WTC11 (cell line): ENCODE results near the gene ZDHHC22. TPM values are rescaled to one million over a fixed set of nuclear protein-coding genes. Genes with fewer than 3 reads are reported as not detected.

Source experiments
- ATAC-seq: fragments of 200-7000 bp; cut with Tn5 transposase; 2 replicates; pipeline ENCODE4 v1.10.0; 2021; ENCODE audit warnings: mild to moderate bottlenecking, moderate library complexity
- CTCF ChIA-PET: fragments of 300-600 bp; sonication (Branson Sonifier 250); formaldehyde crosslinking; loops from one replicate; lab custom pipeline; 2021; ENCODE audit warnings: antibody characterized with exemption; lab: Charles Lee
- POLR2A ChIA-PET: fragments of 350-600 bp; sonication (Branson Sonifier 250); formaldehyde crosslinking; loops from one replicate; lab custom pipeline; 2021; ENCODE audit warnings: antibody characterized with exemption; lab: Charles Lee
- DNase-seq: peaks from one replicate; pipeline ENCODE4 v3.0.0; 2021; ENCODE audit warnings: low spot score
- H3K27ac Mint-ChIP-seq: 2 replicates; pipeline ENCODE4 v1.8.0; 2021; ENCODE audit warnings: mixed read lengths
- H3K27me3 Mint-ChIP-seq: 2 replicates; pipeline ENCODE4 v1.8.0; 2021; ENCODE audit warnings: low read depth, mild to moderate bottlenecking, moderate library complexity, mixed read lengths
- H3K36me3 Mint-ChIP-seq: 2 replicates; pipeline ENCODE4 v1.8.0; 2021; ENCODE audit warnings: mixed read lengths
- H3K4me1 Mint-ChIP-seq: 2 replicates; pipeline ENCODE4 v1.8.0; 2022; ENCODE audit warnings: mixed read lengths
- H3K4me3 Mint-ChIP-seq: 2 replicates; pipeline ENCODE4 v1.8.0; 2021; ENCODE audit warnings: mild to moderate bottlenecking, moderate library complexity, mixed read lengths
- H3K9me3 Mint-ChIP-seq: 2 replicates; pipeline ENCODE4 v1.8.0; 2021; ENCODE audit warnings: mixed read lengths
- AR ChIP-seq: fragments of 250-450 bp; sonication (Bioruptor Pico); IDR thresholded peaks from 2 replicates; pipeline ENCODE4 v1.9.0; 2021; ENCODE audit warnings: mild to moderate bottlenecking
- E2F1 ChIP-seq: sonication (generic); formaldehyde crosslinking; IDR thresholded peaks from 2 replicates; pipeline ENCODE4 v1.8.0; 2022; ENCODE audit warnings: mild to moderate bottlenecking, missing genetic modification reagents
- ELF4 ChIP-seq: sonication (generic); formaldehyde crosslinking; IDR thresholded peaks from 2 replicates; pipeline ENCODE4 v1.8.1; 2022; ENCODE audit warnings: low read depth, mild to moderate bottlenecking, moderate library complexity, missing genetic modification reagents
- ERG ChIP-seq: fragments of 250-450 bp; sonication (Bioruptor Pico); IDR thresholded peaks from 2 replicates; pipeline ENCODE4 v1.8.0; 2021; ENCODE audit warnings: mild to moderate bottlenecking
- FOXP1 ChIP-seq: sonication (generic); formaldehyde crosslinking; IDR thresholded peaks from 2 replicates; pipeline ENCODE4 v1.8.0; 2022; ENCODE audit warnings: missing genetic modification reagents, mild to moderate bottlenecking, moderate library complexity, borderline replicate concordance
- GTF2I ChIP-seq: fragments of 250-450 bp; sonication (Bioruptor Pico); conservative IDR thresholded peaks from 2 replicates; pipeline ENCODE4 v1.4.0; 2021; ENCODE audit warnings: mild to moderate bottlenecking
- JUN ChIP-seq: sonication (generic); formaldehyde crosslinking; IDR thresholded peaks from 2 replicates; pipeline ENCODE4 v1.8.0; 2023; ENCODE audit warnings: mild to moderate bottlenecking, missing genetic modification reagents
- NR2C2 ChIP-seq: sonication (generic); formaldehyde crosslinking; IDR thresholded peaks from 2 replicates; pipeline ENCODE4 v1.8.0; 2022; ENCODE audit warnings: mild to moderate bottlenecking, missing genetic modification reagents
- PRDM15 ChIP-seq: sonication (generic); formaldehyde crosslinking; IDR thresholded peaks from 2 replicates; pipeline ENCODE4 v1.8.0; 2022; ENCODE audit warnings: missing genetic modification reagents
- TEAD1 ChIP-seq: sonication (generic); formaldehyde crosslinking; IDR thresholded peaks from 2 replicates; pipeline ENCODE4 v1.8.0; 2022; ENCODE audit warnings: mild to moderate bottlenecking, missing genetic modification reagents
- USF2 ChIP-seq: sonication (generic); formaldehyde crosslinking; IDR thresholded peaks from 2 replicates; pipeline ENCODE4 v1.8.1; 2023; ENCODE audit warnings: mild to moderate bottlenecking, missing genetic modification reagents, moderate library complexity
- ZBTB43 ChIP-seq: sonication (generic); formaldehyde crosslinking; IDR thresholded peaks from 2 replicates; pipeline ENCODE4 v1.8.1; 2023; ENCODE audit warnings: mild to moderate bottlenecking, missing genetic modification reagents
- ZNF263 ChIP-seq: sonication (generic); formaldehyde crosslinking; IDR thresholded peaks from 2 replicates; pipeline ENCODE4 v1.8.1; 2022; ENCODE audit warnings: low read depth, mild to moderate bottlenecking, moderate library complexity, missing genetic modification reagents
- ZNF281 ChIP-seq: sonication (generic); formaldehyde crosslinking; IDR thresholded peaks from 2 replicates; pipeline ENCODE4 v1.8.0; 2023; ENCODE audit warnings: mild to moderate bottlenecking, missing genetic modification reagents
- ZNF532 ChIP-seq: fragments of 250-450 bp; sonication (Bioruptor Pico); IDR thresholded peaks from 2 replicates; pipeline ENCODE4 v1.9.0; 2021; ENCODE audit warnings: mild to moderate bottlenecking, borderline replicate concordance
- total RNA-seq: library from RNA; stranded (reverse); gene quantifications from 3 replicates; pipeline ENCODE4 v1.2.3, GENCODE V29; 2021

Gene ZDHHC22
- total RNA-seq, 1 experiment from 2014 or later, result 47.7 TPM

GRCh38 chr14:77122526-77123125 is 19.0 kb downstream of the ZDHHC22 start:
- ATAC-seq, result no peak
- ChIA-PET POLR2A (interaction anchor here (0.5 kb wide), 1 partner anchor 1065 kb away, joined by 3 read pairs; no protein-coding TSS in a partner anchor), CTCF (interaction anchor here (0.5 to 4.6 kb wide), 12 partner anchors 13 to 431 kb away, joined by 3 to 60 read pairs (median 19); partner anchors contain the start of genes CIPC and ZDHHC22)
- Mint-ChIP-seq H3K27ac (peak overlapping the region; percentile 7; the same call in 1 of the 2 replicates), H3K9me3 (no peaks in the 10 kb centered on the region), H3K36me3 (no peaks in the 10 kb centered on the region), H3K4me3 (no peak overlapping the region), H3K27me3 (peaks cover 7% of the 10 kb centered on the region), H3K4me1 (peaks cover 59% of the 10 kb centered on the region)
- no peak for DNase-seq
- TF ChIP-seq NR2C2 (CRISPR knock-in tag), result no peak
- no peak for TF ChIP-seq JUN (CRISPR knock-in tag)
- TF ChIP-seq ZNF532, result no peak
- TF ChIP-seq ZNF263 (CRISPR knock-in tag), result no peak
- TF ChIP-seq ZNF281 (CRISPR knock-in tag), result no peak
- no peak for TF ChIP-seq E2F1 (CRISPR knock-in tag)
- no peak for TF ChIP-seq FOXP1
- no peak for TF ChIP-seq GTF2I (CRISPR knock-in tag)
- no peak for TF ChIP-seq ZBTB43 (CRISPR knock-in tag)
- TF ChIP-seq TEAD1 (CRISPR knock-in tag), result no peak
- TF ChIP-seq PRDM15 (CRISPR knock-in tag), result no peak
- no peak for TF ChIP-seq ELF4 (CRISPR knock-in tag)
- TF ChIP-seq AR (CRISPR knock-in tag), result no peak
- no peak for TF ChIP-seq ERG
- no peak for TF ChIP-seq USF2 (CRISPR knock-in tag)
